Esophagus squamous epithelium (tissue), 5 donors: ENCODE data around the gene SELENBP1. TPM values are rescaled to one million over a fixed set of nuclear protein-coding genes. Genes with fewer than 3 reads are reported as not detected.

ENCODE experiments used
- DNase-seq: peaks from one replicate; lab custom pipeline; 2025; lab: John Stamatoyannopoulos, UW
- H3K27ac ChIP-seq, 4 donors: fragments of 200-600 bp; sonication (generic); one replicate each; pipeline ENCODE4 v1.5.1; 2016 to 2019; ENCODE audit warnings: mild to moderate bottlenecking in 1 of 4
- H3K27me3 ChIP-seq, 4 donors: fragments of 200-600 bp; sonication (generic); 1 replicate in 3 of 4; 2 replicates in 1 of 4; pipeline versions ENCODE4 v1.5.1 to v1.6.0; 2017 to 2021; ENCODE audit warnings: antibody characterized with exemption in 1 of 4
- H3K36me3 ChIP-seq, 3 donors: fragments of 200-600 bp; sonication (generic); one replicate each; pipeline ENCODE4 v1.5.1; 2016 to 2019
- H3K4me1 ChIP-seq, 3 donors: fragments of 200-600 bp; sonication (generic); one replicate each; pipeline ENCODE4 v1.5.1; 2017 to 2019
- H3K4me3 ChIP-seq, 4 donors: fragments of 200-600 bp; sonication (generic); 1 replicate in 3 of 4; 2 replicates in 1 of 4; pipeline ENCODE4 v1.5.1; 2016 to 2019; ENCODE audit warnings: mild to moderate bottlenecking in 2 of 4, moderate library complexity in 1 of 4
- H3K9me3 ChIP-seq, 3 donors: fragments of 200-600 bp; sonication (generic); one replicate each; pipeline ENCODE4 v1.5.1; 2016 to 2019
- CTCF ChIP-seq, 6 experiments: fragments of 450-650 bp in 4 of 6; fragments of 200-600 bp in 2 of 6; sonication (generic) in 2 of 6; IDR thresholded peaks; one replicate each; pipeline ENCODE4 v1.5.1; 2016 to 2019; ENCODE audit warnings: antibody characterized with exemption in 6 of 6, mild to moderate bottlenecking in 4 of 6, moderate library complexity in 4 of 6
- POLR2A ChIP-seq, 4 donors: fragments of 450-650 bp; IDR thresholded peaks; one replicate each; pipeline ENCODE4 v1.6.1; 2017; ENCODE audit warnings: antibody characterized with exemption in 4 of 4, mild to moderate bottlenecking in 4 of 4, moderate library complexity in 3 of 4
- WGBS, 2 donors: methylation state at CpG; one replicate each; pipeline ENCODE4 v1.1.5; 2018; 5-methylcytosine and 5-hydroxymethylcytosine counted together
- intact Hi-C: fragments of 100-400 bp; cut with DNase I; formaldehyde crosslinking; loops from one replicate; pipeline ENCODE4 v1.15.0; 2022
- total RNA-seq, 4 donors: library from RNA; depleted of rRNA; stranded (reverse); fragments of >200 nt; gene quantifications; one replicate each; pipeline ENCODE4 v1.1.0, GENCODE V29; 2016
- donor health status: DM: yes; HTN: yes; CAD: no.

Gene SELENBP1
- total RNA-seq, 4 donors from 2014 or later: 6.3 to 38.3 (median 28.3) TPM

DNA sequence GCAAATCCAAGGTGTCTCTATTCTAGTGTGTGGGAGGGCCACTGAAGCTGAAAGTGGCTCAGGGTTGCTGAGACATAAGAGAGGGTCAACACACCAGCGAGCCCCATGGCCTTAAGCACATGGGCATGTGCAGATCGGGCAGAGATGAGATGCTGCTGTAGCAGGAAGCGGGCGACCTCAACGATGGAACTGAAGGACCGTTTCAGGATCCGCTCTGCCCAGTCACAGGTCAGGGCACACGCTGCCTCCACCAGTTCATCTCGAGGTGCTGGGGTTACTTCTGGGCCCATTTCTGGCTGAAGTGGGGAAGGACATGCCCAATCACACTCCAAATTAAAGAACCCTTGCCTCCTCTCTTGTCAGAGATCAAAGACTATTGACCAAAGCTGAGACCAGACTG is 28.9 kb downstream of the SELENBP1 start:
- Histone ChIP-seq H3K4me3 (no peak overlapping the region), H3K27me3 (no peaks in the 10 kb centered on the region), H3K9me3 (no peaks in the 10 kb centered on the region), H3K36me3 (peaks cover 13 to 41% (median 18%) of the 10 kb centered on the region in 3 donors), H3K4me1 (peaks cover 8 to 36% (median 17%) of the 10 kb centered on the region in 3 donors), H3K27ac (no peak overlapping the region)
- 63 to 65% methylated on average over 6 to 9 of the region's 9 CpGs for WGBS, 2 donors
- intact Hi-C loops: loop anchor here (5.0 kb wide), 1 partner anchor 41 kb away; no protein-coding TSS in a partner anchor
- DNase-seq: no peak
- no peak for TF ChIP-seq CTCF (IDR thresholded peaks at IDR 0.05)
- TF ChIP-seq POLR2A (IDR thresholded peaks at IDR 0.05): no peak

GRCh38 chr1:151342569-151342968 is 29.9 kb downstream of the SELENBP1 start:
- H3K4me1 ChIP-seq: peaks cover 8 to 30% (median 13%) of the 10 kb centered on the region in 3 donors
- no peaks in the 10 kb centered on the region for H3K27me3 ChIP-seq
- peaks cover 13 to 41% (median 18%) of the 10 kb centered on the region in 3 donors for H3K36me3 ChIP-seq
- intact Hi-C loops: loop anchor here (5.0 kb wide), 1 partner anchor 40 kb away; no protein-coding TSS in a partner anchor
- 46 to 83% methylated on average over 2 to 5 of the region's 6 CpGs for WGBS, 2 donors
- no peak for DNase-seq
- TF ChIP-seq POLR2A (IDR thresholded peaks at IDR 0.05) (no peak), CTCF (IDR thresholded peaks at IDR 0.05) (no peak)
- no peak overlapping the region for H3K4me3 ChIP-seq
- no peak overlapping the region for H3K27ac ChIP-seq
- no peaks in the 10 kb centered on the region for H3K9me3 ChIP-seq

GRCh38 chr1:151342021-151342420 is 30.5 kb downstream of the SELENBP1 start:
- no peaks in the 10 kb centered on the region for H3K9me3 ChIP-seq
- DNase-seq: no peak
- H3K4me3 ChIP-seq: no peak overlapping the region
- TF ChIP-seq CTCF (IDR thresholded peaks at IDR 0.05) (no peak), POLR2A (IDR thresholded peaks at IDR 0.05) (no peak)
- no peak overlapping the region for H3K27ac ChIP-seq
- no peaks in the 10 kb centered on the region for H3K27me3 ChIP-seq
- H3K36me3 ChIP-seq: peaks cover 13 to 41% (median 18%) of the 10 kb centered on the region in 3 donors
- intact Hi-C loops: loop anchor here (5.0 kb wide), 1 partner anchor 40 kb away; no protein-coding TSS in a partner anchor
- WGBS, 2 donors: 92 to 96% methylated on average over 2 of the region's 2 CpGs
- H3K4me1 ChIP-seq: peaks cover 8 to 33% (median 11%) of the 10 kb centered on the region in 3 donors

DNA sequence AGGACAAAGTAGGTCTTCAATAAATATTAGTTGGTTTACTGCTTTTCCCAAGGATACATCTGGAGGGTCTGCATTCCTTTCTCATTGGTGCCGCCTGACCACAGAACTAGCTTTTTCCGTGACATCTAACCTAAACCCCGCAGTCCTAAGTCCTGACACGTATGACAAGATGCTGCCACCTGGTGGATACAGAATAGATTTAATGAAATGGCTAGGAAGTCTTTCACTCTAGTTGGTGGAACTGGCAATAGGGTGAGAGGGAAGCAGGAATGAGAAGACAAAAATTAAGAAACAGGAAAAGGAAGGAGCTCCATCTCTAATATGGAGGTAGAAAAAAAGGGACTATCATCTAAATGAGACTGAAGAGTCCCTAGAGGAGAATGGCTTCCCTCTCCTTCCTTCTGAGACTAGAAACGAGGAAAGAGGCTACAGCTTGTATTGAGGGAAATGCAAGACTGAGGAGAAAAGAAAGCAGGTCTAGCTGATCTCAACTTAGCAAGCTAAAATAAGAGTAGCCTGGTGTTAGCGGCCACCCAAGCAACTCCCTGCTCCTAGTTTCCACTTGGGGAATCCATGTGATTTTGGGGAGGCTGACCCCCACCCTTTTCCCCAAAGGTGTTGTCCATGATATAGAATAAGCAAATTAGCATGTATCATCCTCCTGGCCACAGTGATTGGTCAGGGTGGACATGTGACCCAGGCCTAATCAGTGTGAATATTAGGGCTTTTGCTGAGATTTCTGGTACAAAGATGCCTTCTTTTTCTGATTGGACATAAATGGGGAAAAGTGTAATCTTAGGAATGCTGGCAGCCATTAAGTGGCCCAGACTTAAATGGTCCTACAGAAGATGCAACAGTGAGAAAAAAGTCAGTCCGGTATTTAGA is 31.4 kb downstream of the SELENBP1 start:
- H3K4me3 ChIP-seq: no peak overlapping the region
- 30 to 31% methylated on average over 7 of the region's 7 CpGs for WGBS, 2 donors
- H3K4me1 ChIP-seq: peaks cover 4 to 28% (median 7%) of the 10 kb centered on the region in 3 donors
- peak; percentile 72 to 80 (median 76) for TF ChIP-seq CTCF (IDR thresholded peaks at IDR 0.05)
- no peak for TF ChIP-seq POLR2A (IDR thresholded peaks at IDR 0.05)
- H3K27ac ChIP-seq: peak overlapping the region in 2 of 4 donors; percentile 45 to 47
- no peaks in the 10 kb centered on the region for H3K27me3 ChIP-seq
- H3K36me3 ChIP-seq: peaks cover 13 to 41% (median 18%) of the 10 kb centered on the region in 3 donors
- no peak for DNase-seq
- intact Hi-C loops: loop anchor here (5.0 kb wide), 1 partner anchor 39 kb away; no protein-coding TSS in a partner anchor
- H3K9me3 ChIP-seq: no peaks in the 10 kb centered on the region

DNA sequence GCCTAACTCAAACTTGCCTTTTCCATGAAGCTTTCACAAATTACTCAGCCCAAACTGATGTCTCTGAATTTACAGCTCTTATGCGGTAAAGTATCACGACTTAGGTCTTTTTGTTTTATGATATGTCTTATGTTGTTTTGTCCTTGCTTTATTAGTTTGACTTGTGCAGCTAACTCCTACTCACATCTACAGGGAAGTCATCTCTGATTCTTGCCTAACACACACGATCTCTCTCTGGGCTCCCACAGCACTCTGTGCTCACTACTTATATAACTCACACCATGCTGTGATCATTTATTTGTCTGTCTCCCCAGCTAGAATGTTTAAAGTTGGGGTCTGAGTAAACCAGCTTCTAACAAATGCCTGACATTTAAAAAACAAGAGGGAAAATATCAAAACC is 35.9 kb downstream of the SELENBP1 start:
- Histone ChIP-seq H3K27ac (no peak overlapping the region), H3K4me1 (peaks cover 0 to 14% (median 3%) of the 10 kb centered on the region in 3 donors), H3K27me3 (no peaks in the 10 kb centered on the region), H3K9me3 (no peaks in the 10 kb centered on the region), H3K36me3 (peaks cover 0 to under 1% (median 0%) of the 10 kb centered on the region in 3 donors), H3K4me3 (no peak overlapping the region)
- 86 to 89% methylated on average over 3 of the region's 3 CpGs for WGBS, 2 donors
- DNase-seq: no peak
- TF ChIP-seq CTCF (IDR thresholded peaks at IDR 0.05): no peak
- no peak for TF ChIP-seq POLR2A (IDR thresholded peaks at IDR 0.05)
- intact Hi-C loops: no loop called here
